Psoas muscle (tissue), 8 donors: ENCODE measurements around the gene TAMM41. TPM values are rescaled to one million over a fixed set of nuclear protein-coding genes. Genes with fewer than 3 reads are reported as not detected.

Experiments
- ATAC-seq, 4 donors: fragments of 200-7000 bp; cut with Tn5 transposase; one replicate each; pipeline ENCODE4 v1.9.1; 2020; ENCODE audit warnings: moderate library complexity in 3 of 4, mild to moderate bottlenecking in 2 of 4
- DNase-seq, 2 donors: peaks; one replicate each; pipeline ENCODE4 v3.0.0-alpha.2; 2020
- H3K27ac ChIP-seq: fragments of 200-600 bp; one replicate; pipeline ENCODE4 v1.8.0; 2022
- H3K27me3 ChIP-seq, 3 donors: fragments of 200-600 bp in 1 of 3; one replicate each; pipeline versions ENCODE4 v1.6.1 to v1.8.0; 2013 to 2022; ENCODE audit warnings: low read length in 2 of 3, mild to moderate bottlenecking in 2 of 3, moderate library complexity in 1 of 3; ENCODE audit not compliant: insufficient read depth in 3 of 3
- H3K36me3 ChIP-seq, 2 donors: fragments of 200-600 bp in 1 of 2; one replicate each; pipeline versions ENCODE4 v1.6.1 to v1.8.0; 2013 to 2022; ENCODE audit warnings: low read depth in 1 of 2, mild to moderate bottlenecking in 1 of 2, moderate library complexity in 1 of 2; ENCODE audit not compliant: insufficient read depth in 1 of 2
- H3K4me1 ChIP-seq: fragments of 200-600 bp; one replicate; pipeline ENCODE4 v1.8.0; 2022
- H3K4me3 ChIP-seq: fragments of 200-600 bp; one replicate; pipeline ENCODE4 v1.8.0; 2022; ENCODE audit warnings: mild to moderate bottlenecking
- H3K9me3 ChIP-seq: fragments of 200-600 bp; one replicate; pipeline ENCODE4 v1.8.0; 2022
- WGBS, 3 donors: extraction: QIAGEN DNeasy Blood & Tissue Kit; methylation state at CpG; one replicate each; pipeline versions ENCODE4 v1.1.6 to v1.1.7; 2013; 5-methylcytosine and 5-hydroxymethylcytosine counted together
- intact Hi-C, 2 donors: fragments of 100-400 bp; cut with DNase I; formaldehyde crosslinking; loops; one replicate each; pipeline versions ENCODE4 v1.11.0 to v1.14.2; 2022
- polyA plus RNA-seq, 3 donors: library from polyadenylated mRNA; stranded (reverse); fragments of 200-250 nt; gene quantifications; one replicate each; pipeline ENCODE4 v1.2.3, GENCODE V29; 2013
- total RNA-seq, 4 donors: library from RNA; stranded (reverse); fragmentation: NEBNext Ultra II Directional in 2 of 4; extraction: Animal tissue kit (Norgen Biotek cat#: 25700) in 2 of 4; gene quantifications; one replicate each; pipeline versions ENCODE4 v1.2.1 to v1.2.4, GENCODE V29; 2021 to 2023
- TF ChIP-seq, protein P1 (sequence below): fragments of 200-600 bp; IDR thresholded peaks from one replicate; pipeline ENCODE4 v1.8.0; 2022; ENCODE audit warnings: antibody characterized with exemption
- donor health status: healthy with polysubstance abuse.
- donor health status: DM: no; HTN: no; CAD: no; lungs with moderate emphysema.
- donor health status: Bipolar disorder and iron deficiency.
- donor health status: healthy.
- donor health status: DM: yes; HTN: yes; CAD: no.
- donor health status: DM: no; HTN: no; CAD: no.
- donor health status: DM: no; HTN: no; CAD: no.
- donor health status: DM: yes; HTN: yes; CAD: no.

The TAMM41 gene
- total and polyA plus RNA-seq, 7 donors: 5.8 to 13.1 (median 7.8) TPM

DNA sequence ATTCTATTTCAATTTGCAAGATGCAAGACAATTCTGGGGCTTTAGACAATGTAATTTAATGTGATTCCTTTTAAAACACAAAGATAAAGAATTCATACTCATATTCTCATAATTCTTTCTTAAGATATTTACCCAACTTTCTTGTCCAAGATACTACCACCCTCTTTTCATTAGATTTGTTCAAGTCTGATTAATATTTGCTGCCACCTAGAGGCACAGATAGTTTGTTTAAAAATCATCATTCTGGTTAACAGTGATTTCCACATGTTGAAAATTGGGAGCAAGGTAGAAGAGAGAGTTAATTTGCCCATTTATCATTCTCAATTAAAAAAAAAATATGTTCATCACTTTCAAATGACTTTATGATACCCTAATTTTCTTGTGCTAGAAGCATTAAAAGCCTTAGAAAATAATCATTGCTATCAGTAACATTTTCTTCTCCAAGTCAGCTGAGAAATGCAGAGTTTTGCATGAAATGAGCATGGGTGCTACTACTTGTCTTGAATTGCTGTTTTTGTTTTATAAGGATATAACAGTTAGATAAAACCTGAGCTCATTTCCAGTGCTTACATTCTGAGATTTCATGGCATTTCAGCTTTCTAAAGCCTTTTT lies 11.6 kb downstream of the TAMM41 start:
- TF ChIP-seq, protein P1, sequence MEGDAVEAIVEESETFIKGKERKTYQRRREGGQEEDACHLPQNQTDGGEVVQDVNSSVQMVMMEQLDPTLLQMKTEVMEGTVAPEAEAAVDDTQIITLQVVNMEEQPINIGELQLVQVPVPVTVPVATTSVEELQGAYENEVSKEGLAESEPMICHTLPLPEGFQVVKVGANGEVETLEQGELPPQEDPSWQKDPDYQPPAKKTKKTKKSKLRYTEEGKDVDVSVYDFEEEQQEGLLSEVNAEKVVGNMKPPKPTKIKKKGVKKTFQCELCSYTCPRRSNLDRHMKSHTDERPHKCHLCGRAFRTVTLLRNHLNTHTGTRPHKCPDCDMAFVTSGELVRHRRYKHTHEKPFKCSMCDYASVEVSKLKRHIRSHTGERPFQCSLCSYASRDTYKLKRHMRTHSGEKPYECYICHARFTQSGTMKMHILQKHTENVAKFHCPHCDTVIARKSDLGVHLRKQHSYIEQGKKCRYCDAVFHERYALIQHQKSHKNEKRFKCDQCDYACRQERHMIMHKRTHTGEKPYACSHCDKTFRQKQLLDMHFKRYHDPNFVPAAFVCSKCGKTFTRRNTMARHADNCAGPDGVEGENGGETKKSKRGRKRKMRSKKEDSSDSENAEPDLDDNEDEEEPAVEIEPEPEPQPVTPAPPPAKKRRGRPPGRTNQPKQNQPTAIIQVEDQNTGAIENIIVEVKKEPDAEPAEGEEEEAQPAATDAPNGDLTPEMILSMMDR: peak; percentile 19
- intact Hi-C loops: no loop called here

DNA sequence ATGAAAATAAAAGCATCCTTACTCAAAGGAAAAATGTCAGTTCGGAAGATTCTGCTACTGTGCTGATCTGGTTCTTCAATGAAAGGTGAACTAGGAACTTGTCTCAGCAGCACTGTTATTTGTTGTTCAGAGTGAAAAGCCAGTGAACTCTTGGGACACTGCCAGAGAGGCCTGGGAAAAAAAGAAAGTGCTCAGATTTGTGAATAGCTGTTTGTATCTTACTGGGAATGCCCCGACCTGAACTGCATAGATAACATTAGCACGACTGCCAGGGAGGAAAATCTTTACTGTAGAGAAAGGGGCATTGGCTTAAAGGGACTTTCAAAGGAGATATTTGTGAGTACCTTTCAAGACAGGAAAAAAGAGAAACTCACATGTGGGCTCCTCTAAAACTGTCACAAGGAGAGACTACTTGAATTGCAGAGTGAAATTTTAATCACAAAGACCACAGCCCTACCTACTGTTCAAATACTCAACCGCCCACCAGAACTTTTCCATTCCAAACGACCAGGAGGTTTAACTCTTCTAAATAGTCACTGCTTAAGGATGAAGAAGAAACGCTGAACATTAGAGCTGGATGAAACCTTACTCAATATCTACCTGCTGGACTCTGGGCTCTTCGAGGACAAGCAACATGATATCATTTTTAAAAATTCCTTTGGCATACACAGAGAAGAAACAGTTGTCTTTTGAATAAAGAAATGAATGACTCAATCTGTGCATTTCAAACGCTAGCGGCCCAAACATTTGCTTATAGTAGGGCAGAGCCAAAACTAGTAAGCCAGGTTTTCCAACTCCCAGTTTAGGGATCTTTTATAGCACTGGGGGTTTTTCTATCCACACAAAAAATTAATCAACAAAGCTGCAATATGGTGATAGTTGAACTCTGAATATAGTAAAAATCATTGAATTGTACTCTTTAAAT lies 13.4 kb downstream of the TAMM41 start:
- Histone ChIP-seq H3K9me3 (no peaks in the 10 kb centered on the region), H3K27ac (no peak overlapping the region), H3K4me3 (no peak overlapping the region), H3K4me1 (no peaks in the 10 kb centered on the region), H3K36me3 (peaks cover 8 to 87% of the 10 kb centered on the region in 2 donors), H3K27me3 (no peaks in the 10 kb centered on the region)
- 48 to 57% (median 51%) methylated on average over 9 of the region's 9 CpGs for WGBS, 3 donors
- TF ChIP-seq, protein P1: no peak
- ATAC-seq: no peak
- intact Hi-C loops: no loop called here
- DNase-seq: no peak

More for the DNA sequence above, 11.6 kb downstream of the TAMM41 start:
- no peaks in the 10 kb centered on the region for H3K9me3 ChIP-seq
- no peak overlapping the region for H3K27ac ChIP-seq
- H3K4me3 ChIP-seq: no peak overlapping the region
- H3K36me3 ChIP-seq: peaks cover 14 to 86% of the 10 kb centered on the region in 2 donors
- H3K27me3 ChIP-seq: no peaks in the 10 kb centered on the region
- H3K4me1 ChIP-seq: no peaks in the 10 kb centered on the region
- ATAC-seq (no peak), DNase-seq (no peak)

DNA sequence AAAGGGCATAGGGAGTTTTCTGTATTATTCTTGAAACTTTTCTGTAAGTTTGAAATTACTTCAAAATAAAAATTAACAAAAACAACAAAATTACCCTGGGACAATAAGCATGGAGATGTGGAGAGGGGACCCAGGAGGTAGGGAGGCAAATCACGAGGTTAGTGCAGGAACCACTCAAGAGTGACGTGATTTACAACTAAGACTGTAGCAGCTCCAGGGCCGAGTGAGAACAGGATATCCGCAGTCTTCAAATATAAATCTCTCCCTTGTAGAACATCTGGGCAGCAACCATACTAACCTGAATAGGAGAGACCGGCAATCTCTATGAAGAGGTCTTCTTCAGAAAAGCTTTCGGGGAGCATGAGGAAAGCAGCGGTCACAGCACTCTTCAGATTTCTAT lies 17.3 kb downstream of the TAMM41 start:
- no peak for DNase-seq
- no peak for ATAC-seq
- H3K27me3 ChIP-seq: no peaks in the 10 kb centered on the region
- no peaks in the 10 kb centered on the region for H3K4me1 ChIP-seq
- H3K27ac ChIP-seq: no peak overlapping the region
- H3K36me3 ChIP-seq: peaks cover 4 to 97% of the 10 kb centered on the region in 2 donors
- 75 to 80% (median 78%) methylated on average over 7 of the region's 7 CpGs for WGBS, 3 donors
- intact Hi-C loops: no loop called here
- no peak overlapping the region for H3K4me3 ChIP-seq
- TF ChIP-seq, protein P1: no peak
- no peaks in the 10 kb centered on the region for H3K9me3 ChIP-seq

DNA sequence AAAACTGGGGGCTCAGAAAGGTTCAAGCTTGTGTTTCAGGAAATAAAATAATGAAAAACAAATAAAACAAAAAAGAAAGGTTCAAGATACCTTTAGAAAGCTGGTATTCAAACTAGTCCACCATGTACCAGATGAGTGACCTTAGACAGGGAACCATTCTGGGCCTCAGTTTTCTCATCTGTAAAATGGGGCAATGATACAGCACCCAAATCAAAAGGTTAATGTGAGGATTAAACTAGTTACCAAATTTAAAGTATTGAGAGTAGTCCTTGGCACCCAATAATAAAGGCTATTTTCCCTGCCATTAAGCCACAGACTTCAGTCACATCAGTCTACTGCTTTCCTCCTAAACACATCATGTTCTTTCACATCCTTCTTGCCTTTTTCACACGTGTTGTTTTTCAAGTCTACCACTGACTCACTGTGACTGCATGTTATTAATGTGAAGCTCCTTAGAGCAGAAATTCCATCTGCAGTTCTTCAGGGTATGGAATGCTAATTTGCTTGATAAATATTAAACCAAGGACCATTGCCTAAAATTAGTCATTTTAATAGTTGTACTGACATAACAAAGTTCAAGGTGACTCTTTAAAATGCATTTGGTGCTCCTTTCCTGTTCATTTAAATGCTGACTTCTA lies 19.9 kb downstream of the TAMM41 start:
- no peak overlapping the region for H3K27ac ChIP-seq
- H3K36me3 ChIP-seq: peaks cover 0 to 97% of the 10 kb centered on the region in 2 donors
- no peak for ATAC-seq
- no peaks in the 10 kb centered on the region for H3K27me3 ChIP-seq
- no peaks in the 10 kb centered on the region for H3K9me3 ChIP-seq
- no peak for DNase-seq
- 86 to 97% (median 86%) methylated on average over 1 of the region's 1 CpG for WGBS, 3 donors
- intact Hi-C loops: no loop called here
- H3K4me3 ChIP-seq: no peak overlapping the region
- TF ChIP-seq, protein P1: no peak
- no peaks in the 10 kb centered on the region for H3K4me1 ChIP-seq
